T-helper 17 cell (primary cell): ENCODE results near the gene CALN1. TPM values are rescaled to one million over a fixed set of nuclear protein-coding genes. Genes with fewer than 3 reads are reported as not detected.
"Not testable (repeated sequence)": the region's sequence is repeated elsewhere in the genome, so short reads cannot be mapped to it uniquely, and the experiment has no call there.

Source experiments
- ATAC-seq: fragments of 150-1000 bp; cut with Tn5 transposase; 2 replicates; pipeline ENCODE4 v1.10.0; 2021; ENCODE audit warnings: mild to moderate bottlenecking, moderate library complexity
- DNase-seq, 3 donors: peaks; one replicate each; pipeline versions ENCODE4 v3.0.0 to v3.0.0-alpha.2; 2020 to 2021
- H3K9me3 ChIP-seq: one replicate; pipeline ENCODE4 v1.7.0; 2013; ENCODE audit warnings: low read length, mild to moderate bottlenecking; ENCODE audit not compliant: control insufficient read depth, poor library complexity, severe bottlenecking
- H3K27ac Mint-ChIP-seq: one replicate; pipeline ENCODE4 v1.8.0; 2022; ENCODE audit warnings: mild to moderate bottlenecking, moderate library complexity, mixed read lengths
- H3K27me3 Mint-ChIP-seq: one replicate; pipeline ENCODE4 v1.8.0; 2022; ENCODE audit warnings: mixed read lengths
- H3K36me3 Mint-ChIP-seq: one replicate; pipeline ENCODE4 v1.8.0; 2022; ENCODE audit warnings: low read depth, mixed read lengths
- H3K4me1 Mint-ChIP-seq: one replicate; pipeline ENCODE4 v1.8.0; 2022; ENCODE audit warnings: mild to moderate bottlenecking, mixed read lengths
- H3K4me3 Mint-ChIP-seq: one replicate; pipeline ENCODE4 v1.8.0; 2022; ENCODE audit warnings: mild to moderate bottlenecking, moderate library complexity, mixed read lengths
- total RNA-seq, 4 donors: library from RNA in 2 of 4; stranded (reverse) in 2 of 4; gene quantifications; one replicate each; pipeline ENCODE4 v1.2.3 and lab custom pipeline; 2022 to 2026

CALN1 gene
- total RNA-seq, 2 donors from 2014 or later, result not detected

DNA sequence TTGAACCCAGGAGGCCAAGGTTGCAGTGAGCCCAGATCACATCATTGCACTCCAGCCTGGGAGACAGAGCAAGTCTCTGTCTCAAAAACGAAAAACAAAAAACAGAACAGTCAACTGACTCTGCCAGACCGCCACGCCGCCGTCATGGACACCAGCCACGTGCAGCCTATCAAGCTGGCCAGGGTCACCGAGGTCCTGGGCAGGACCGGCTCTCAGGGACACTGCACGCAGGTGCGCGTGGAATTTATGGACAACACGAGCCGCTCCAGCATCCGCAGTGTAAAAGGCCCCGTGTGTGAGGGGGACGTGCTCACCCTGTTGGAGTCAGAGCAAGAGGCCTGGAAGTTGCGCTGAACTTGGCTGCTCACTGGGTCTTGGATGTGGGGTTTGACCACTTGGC lies 470.0 kb downstream of the CALN1 start:
- no peaks in the 10 kb centered on the region for H3K9me3 ChIP-seq

DNA sequence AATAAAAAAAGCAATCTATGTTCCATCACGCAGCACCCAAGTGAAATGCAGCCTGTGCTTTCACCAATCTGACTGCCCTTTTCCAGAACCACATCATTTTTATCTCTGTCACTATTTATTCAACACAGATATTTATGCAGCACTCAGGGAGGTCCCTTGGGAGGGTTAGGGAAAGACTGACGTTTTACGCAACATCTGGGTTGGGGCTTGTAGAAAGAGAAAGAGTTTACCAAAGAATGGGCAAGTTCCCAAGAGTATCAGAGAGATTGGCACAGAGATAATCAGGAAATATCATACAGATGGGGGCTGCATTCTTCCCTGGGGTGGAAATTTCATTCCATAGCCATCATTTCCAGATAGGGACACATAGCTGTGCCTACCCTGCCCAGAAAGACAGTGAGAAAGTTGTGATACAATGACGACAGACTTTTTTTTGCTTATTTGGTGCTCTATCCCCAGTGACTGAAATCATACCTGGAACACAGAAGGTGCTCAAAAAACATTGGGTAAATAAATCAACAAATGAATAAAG lies 474.2 kb downstream of the CALN1 start:
- H3K4me1 Mint-ChIP-seq, result no peaks in the 10 kb centered on the region
- DNase-seq, result no peak
- H3K36me3 Mint-ChIP-seq, result no peaks in the 10 kb centered on the region
- no peak for ATAC-seq
- H3K4me3 Mint-ChIP-seq, result no peak overlapping the region
- no peak overlapping the region for H3K27ac Mint-ChIP-seq
- H3K9me3 ChIP-seq, result no peaks in the 10 kb centered on the region
- H3K27me3 Mint-ChIP-seq, result no peaks in the 10 kb centered on the region

More for the DNA sequence above, 470.0 kb downstream of the CALN1 start:
- DNase-seq (no peak), ATAC-seq (no peak)
- Mint-ChIP-seq H3K4me1 (no peaks in the 10 kb centered on the region), H3K27me3 (no peaks in the 10 kb centered on the region), H3K4me3 (no peak overlapping the region), H3K27ac (no peak overlapping the region), H3K36me3 (no peaks in the 10 kb centered on the region)

DNA sequence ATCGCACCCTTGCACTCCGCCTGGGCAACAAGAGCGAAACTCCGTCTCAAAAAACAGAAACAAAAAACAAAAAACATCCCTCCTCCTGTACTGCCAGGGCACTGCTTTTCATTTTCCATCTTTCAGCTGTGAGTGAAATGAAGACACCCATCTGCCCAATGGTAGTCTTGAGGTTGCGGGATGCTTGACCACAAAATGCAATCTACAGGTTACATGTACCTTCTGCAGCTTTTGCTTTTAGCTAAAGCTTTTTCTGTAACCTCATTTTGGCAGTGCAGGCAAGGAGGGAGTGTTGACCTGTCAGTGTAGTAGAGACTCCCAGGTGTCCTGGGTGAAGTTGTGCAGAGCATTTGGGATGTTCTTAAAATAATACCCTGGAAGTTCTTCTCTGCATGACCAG lies 476.5 kb downstream of the CALN1 start:
- DNase-seq, result no peak

DNA sequence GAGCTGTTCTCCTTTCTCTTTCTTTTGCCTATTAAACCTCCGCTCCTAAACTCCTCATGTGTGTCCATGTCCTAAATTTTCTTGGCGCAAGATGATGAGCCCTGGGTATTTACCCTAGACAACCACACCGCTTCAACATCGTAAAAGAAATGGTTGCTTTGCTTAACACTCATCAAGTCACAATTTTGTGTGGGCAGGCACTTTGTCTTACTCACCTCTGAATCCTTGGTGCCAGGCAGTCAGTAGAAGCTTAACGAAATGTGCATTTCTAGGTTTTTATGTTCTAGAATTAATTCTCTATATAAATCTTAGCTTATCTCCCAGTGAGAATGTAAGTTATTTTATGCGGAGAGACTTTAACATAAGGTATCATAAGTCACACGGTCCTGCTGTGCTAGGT lies 478.7 kb downstream of the CALN1 start:
- no peaks in the 10 kb centered on the region for H3K4me1 Mint-ChIP-seq
- no peak overlapping the region for H3K27ac Mint-ChIP-seq
- no peaks in the 10 kb centered on the region for H3K27me3 Mint-ChIP-seq
- ATAC-seq (no peak), DNase-seq (no peak)
- H3K4me3 Mint-ChIP-seq, result no peak overlapping the region
- H3K36me3 Mint-ChIP-seq, result no peaks in the 10 kb centered on the region
- H3K9me3 ChIP-seq, result no peaks in the 10 kb centered on the region

More for the DNA sequence above, 476.5 kb downstream of the CALN1 start:
- no peak overlapping the region for H3K4me3 Mint-ChIP-seq
- no peaks in the 10 kb centered on the region for H3K36me3 Mint-ChIP-seq
- H3K9me3 ChIP-seq, result no peaks in the 10 kb centered on the region
- ATAC-seq, result no peak
- H3K27ac Mint-ChIP-seq, result no peak overlapping the region
- no peaks in the 10 kb centered on the region for H3K4me1 Mint-ChIP-seq
- no peaks in the 10 kb centered on the region for H3K27me3 Mint-ChIP-seq

DNA sequence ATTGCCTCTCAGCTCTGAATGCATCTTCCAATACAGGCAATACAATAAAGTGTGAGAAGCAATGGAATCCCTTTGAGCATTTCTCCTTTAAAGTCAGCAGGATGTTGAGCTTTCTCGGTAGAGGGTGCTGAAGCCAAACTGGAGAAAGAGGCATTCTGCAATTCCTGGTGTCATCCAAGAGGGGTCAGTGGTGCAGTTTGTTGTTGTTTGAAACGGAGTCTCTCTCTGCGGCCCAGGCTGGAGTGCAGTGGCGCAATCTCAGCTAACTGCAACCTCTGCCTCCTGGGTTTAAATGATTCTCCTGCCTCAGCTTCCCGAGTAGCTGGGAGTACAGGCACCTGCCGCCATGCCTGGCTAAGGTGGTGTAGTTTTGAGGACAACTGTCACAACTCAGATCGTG lies 486.5 kb downstream of the CALN1 start:
- H3K27me3 Mint-ChIP-seq, result no peaks in the 10 kb centered on the region

DNA sequence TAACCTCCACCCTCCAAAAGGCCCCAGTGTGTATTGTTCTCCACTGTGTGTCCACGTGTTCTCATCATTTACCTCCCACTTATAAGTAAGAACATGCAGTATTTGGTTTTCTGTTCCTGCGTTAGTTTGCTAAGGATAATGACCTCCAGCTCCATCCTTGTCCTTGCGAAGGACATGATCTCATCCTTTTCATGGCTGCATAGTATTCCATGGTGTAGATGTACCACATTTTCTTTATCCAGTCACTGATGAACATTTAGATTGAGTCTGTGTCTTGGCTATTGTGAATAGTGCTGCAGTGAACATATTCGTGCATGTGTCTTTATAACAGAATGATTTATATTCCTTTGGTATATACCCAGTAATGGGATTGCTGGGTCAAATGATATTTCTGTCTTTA lies 497.9 kb downstream of the CALN1 start:
- DNase-seq, H3K27ac Mint-ChIP-seq, ATAC-seq, H3K36me3 Mint-ChIP-seq, H3K9me3 ChIP-seq, H3K4me1 Mint-ChIP-seq, H3K27me3 Mint-ChIP-seq, H3K4me3 Mint-ChIP-seq: not testable (repeated sequence)

More for the DNA sequence above, 486.5 kb downstream of the CALN1 start:
- no peak for ATAC-seq
- Mint-ChIP-seq H3K27ac (no peak overlapping the region), H3K4me3 (no peak overlapping the region), H3K4me1 (no peaks in the 10 kb centered on the region), H3K36me3 (no peaks in the 10 kb centered on the region)
- no peaks in the 10 kb centered on the region for H3K9me3 ChIP-seq
- DNase-seq, result no peak

DNA sequence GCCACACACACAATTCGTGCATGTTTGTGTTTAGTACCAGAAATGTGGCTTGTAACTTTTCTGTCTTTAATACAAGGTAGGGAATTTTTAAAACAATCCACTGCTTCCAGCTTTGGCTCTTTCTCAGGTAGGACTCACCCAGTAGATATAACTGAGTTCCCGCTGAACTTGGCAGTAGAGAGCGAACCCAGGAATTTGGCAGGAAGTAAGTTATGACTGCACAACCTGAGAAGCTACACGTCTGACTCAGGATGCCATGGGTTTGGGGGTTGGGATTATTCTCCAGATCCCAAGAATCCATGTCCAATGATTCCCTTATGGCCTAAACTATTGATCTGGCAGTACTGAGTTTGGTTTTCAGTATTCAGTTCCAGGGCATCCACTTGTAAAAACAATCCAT lies 499.7 kb downstream of the CALN1 start:
- H3K9me3 ChIP-seq, result no peaks in the 10 kb centered on the region
- Mint-ChIP-seq H3K4me1 (no peaks in the 10 kb centered on the region), H3K4me3 (no peak overlapping the region), H3K27me3 (no peaks in the 10 kb centered on the region), H3K36me3 (no peaks in the 10 kb centered on the region), H3K27ac (no peak overlapping the region)
- DNase-seq (no peak), ATAC-seq (no peak)

DNA sequence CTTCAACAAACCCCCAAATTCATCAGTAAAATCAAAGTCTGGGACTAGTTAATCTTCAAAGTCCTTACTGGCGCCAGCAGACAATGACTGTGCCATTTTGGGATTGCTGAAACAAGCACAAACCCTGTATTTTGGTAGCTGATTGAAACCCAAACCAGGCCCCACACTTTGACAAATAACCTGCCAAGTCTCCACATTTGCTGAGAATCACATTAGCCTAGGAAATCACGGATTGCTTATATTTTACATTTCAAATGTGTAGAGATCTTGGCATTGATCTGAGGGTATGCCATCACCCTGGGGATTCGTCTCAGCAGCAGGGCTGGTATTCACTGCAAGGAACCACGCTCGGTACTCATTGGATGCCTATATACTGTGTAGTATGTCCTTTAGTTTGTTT lies 501.1 kb downstream of the CALN1 start:
- no peaks in the 10 kb centered on the region for H3K36me3 Mint-ChIP-seq
- no peaks in the 10 kb centered on the region for H3K9me3 ChIP-seq
- H3K4me1 Mint-ChIP-seq, result no peaks in the 10 kb centered on the region
- no peak for ATAC-seq
- no peak overlapping the region for H3K27ac Mint-ChIP-seq
- no peak for DNase-seq
- no peak overlapping the region for H3K4me3 Mint-ChIP-seq
- H3K27me3 Mint-ChIP-seq, result no peaks in the 10 kb centered on the region

DNA sequence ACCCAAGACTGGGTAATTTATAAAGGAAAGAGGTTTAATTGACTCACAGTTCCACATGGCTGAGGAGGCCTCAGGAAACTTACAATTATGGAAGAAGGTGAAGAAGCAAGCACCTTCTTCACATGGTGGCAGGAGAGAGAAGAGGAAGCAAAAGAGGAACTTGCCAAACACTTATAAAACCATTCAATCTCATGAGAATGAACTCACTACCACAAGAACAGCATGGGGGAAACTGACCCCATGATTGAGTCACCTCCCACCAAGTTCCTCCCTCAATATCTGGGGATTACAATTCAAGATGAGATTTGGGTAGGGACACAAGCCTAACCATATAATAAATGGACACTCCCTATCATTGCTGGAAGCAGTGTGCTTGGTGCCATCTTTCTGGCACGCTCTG lies 506.3 kb downstream of the CALN1 start:
- H3K9me3 ChIP-seq, result no peaks in the 10 kb centered on the region
- Mint-ChIP-seq H3K4me3 (no peak overlapping the region), H3K36me3 (no peaks in the 10 kb centered on the region), H3K27ac (no peak overlapping the region), H3K27me3 (no peaks in the 10 kb centered on the region), H3K4me1 (no peaks in the 10 kb centered on the region)
- no peak for DNase-seq
- ATAC-seq, result no peak

DNA sequence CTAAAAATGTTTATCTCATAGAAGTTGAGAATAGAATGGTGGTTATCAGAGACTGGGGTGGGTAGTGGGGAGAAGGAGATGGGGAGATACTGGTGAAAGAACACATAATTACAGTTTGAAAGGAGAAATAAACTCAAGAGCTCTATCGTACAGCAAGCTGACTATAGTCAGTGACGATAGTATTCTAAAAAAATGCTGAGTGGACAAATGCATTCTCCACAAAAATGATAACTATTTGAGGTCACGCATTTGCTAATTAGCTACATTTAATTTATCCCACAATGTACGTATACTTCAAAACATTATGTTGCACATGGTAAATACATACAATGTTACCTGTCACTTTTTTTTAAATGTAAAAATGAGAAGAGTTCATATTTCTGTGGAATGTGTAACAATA lies 507.7 kb downstream of the CALN1 start:
- Mint-ChIP-seq H3K4me3 (no peak overlapping the region), H3K27ac (no peak overlapping the region), H3K4me1 (no peaks in the 10 kb centered on the region), H3K27me3 (no peaks in the 10 kb centered on the region), H3K36me3 (no peaks in the 10 kb centered on the region)
- H3K9me3 ChIP-seq, result no peaks in the 10 kb centered on the region
- no peak for DNase-seq
- ATAC-seq, result no peak

DNA sequence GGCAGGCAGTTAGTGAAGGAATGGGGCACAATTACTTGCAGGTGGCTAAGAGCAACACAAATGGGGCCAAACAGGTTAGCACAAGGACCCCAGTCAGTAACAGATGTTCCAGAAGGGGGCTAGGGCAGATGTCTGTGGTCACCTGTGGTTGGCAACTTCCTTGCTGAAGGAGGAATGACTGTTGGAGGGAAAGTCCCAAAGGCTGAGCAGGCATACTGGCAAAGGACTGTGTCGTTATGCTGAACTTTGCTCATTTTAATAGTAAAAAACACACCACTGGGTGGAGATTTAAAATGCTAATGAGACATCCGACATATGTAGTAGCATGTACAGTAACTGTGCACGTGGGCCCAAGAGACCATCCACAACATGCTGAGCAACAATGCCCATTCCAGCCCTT lies 511.6 kb downstream of the CALN1 start:
- Mint-ChIP-seq H3K27me3 (no peaks in the 10 kb centered on the region), H3K4me3 (no peak overlapping the region), H3K27ac (no peak overlapping the region), H3K4me1 (no peaks in the 10 kb centered on the region), H3K36me3 (no peaks in the 10 kb centered on the region)
- no peak for ATAC-seq
- DNase-seq, result no peak
- H3K9me3 ChIP-seq, result no peaks in the 10 kb centered on the region

DNA sequence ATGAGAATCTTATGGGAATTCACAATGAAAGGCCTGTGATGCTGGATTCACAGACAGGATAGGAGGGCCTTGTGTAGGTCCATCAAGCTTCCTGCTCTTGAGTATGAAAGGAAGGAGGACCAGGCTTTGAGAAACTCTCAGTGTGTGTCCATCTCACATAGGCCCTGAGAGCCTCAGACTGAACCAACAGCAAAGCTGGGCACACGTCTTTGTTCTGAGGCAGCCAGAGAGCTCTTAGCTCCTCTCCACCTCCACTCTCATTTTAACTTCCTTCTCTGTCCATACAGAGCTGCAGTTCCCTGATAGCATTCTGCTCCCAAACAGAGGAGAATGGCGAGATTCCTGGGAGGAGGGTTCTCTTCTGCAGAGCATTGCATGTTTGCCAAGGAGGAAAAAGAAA lies 515.6 kb downstream of the CALN1 start:
- H3K4me3 Mint-ChIP-seq, result no peak overlapping the region

DNA sequence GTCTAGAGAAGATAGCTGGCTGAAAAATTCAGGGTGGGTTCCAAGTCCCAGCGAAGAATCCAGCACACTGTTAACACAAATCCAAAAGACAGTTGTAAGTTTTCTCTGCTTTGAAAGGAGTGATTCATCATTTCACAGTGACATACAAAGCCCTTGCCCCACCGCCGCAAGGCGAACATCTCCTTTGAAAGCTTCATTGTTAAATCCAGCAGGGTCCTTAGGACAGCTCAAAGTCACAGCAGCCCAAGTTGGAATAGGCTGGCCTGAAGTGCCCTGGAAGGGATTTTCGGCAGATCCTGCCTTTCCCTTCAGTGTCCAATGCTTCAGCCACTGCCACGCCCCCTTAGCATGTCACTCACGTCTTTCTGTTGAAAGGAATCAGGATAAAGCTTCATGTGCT lies 526.1 kb downstream of the CALN1 start:
- no peak overlapping the region for H3K27ac Mint-ChIP-seq
- no peak for DNase-seq
- H3K4me3 Mint-ChIP-seq, result no peak overlapping the region
- H3K9me3 ChIP-seq, result no peaks in the 10 kb centered on the region
- H3K36me3 Mint-ChIP-seq, result no peaks in the 10 kb centered on the region
- no peaks in the 10 kb centered on the region for H3K27me3 Mint-ChIP-seq
- H3K4me1 Mint-ChIP-seq, result no peaks in the 10 kb centered on the region
- no peak for ATAC-seq

More for the DNA sequence above, 515.6 kb downstream of the CALN1 start:
- Mint-ChIP-seq H3K4me1 (no peaks in the 10 kb centered on the region), H3K36me3 (no peaks in the 10 kb centered on the region), H3K27ac (no peak overlapping the region), H3K27me3 (no peaks in the 10 kb centered on the region)
- no peak for ATAC-seq
- DNase-seq, result no peak
- no peaks in the 10 kb centered on the region for H3K9me3 ChIP-seq

DNA sequence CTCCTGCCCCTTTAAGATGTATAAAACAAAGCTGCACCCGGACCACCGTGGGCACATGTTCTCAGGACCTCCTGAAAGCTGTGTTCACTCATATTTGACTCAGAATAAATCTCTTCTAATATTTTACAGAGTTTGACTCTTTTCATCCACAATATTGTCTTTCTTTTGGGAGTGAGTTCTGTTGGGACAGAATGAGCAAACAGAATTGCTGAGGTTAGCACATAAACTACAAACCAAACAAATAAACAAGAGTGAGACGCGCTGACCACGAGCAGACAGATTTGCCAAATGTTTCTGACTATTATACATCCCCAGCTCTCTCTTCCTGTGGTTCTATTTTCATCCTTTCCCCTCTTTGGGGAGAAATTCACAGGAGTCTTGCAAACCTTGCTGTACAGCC lies 526.7 kb downstream of the CALN1 start:
- no peaks in the 10 kb centered on the region for H3K27me3 Mint-ChIP-seq
- no peak overlapping the region for H3K27ac Mint-ChIP-seq
- H3K9me3 ChIP-seq, result no peaks in the 10 kb centered on the region
- no peaks in the 10 kb centered on the region for H3K36me3 Mint-ChIP-seq
- no peak overlapping the region for H3K4me3 Mint-ChIP-seq
- ATAC-seq, result no peak
- DNase-seq, result no peak
- no peaks in the 10 kb centered on the region for H3K4me1 Mint-ChIP-seq
